ENCODE measurements around the gene USP6NL. TPM values are rescaled to one million over a fixed set of nuclear protein-coding genes. Genes with fewer than 3 reads are reported as not detected.

The USP6NL gene
- total RNA-seq, 4 donors from 2014 or later, result 10.4 to 14.9 (median 13.2) TPM

DNA sequence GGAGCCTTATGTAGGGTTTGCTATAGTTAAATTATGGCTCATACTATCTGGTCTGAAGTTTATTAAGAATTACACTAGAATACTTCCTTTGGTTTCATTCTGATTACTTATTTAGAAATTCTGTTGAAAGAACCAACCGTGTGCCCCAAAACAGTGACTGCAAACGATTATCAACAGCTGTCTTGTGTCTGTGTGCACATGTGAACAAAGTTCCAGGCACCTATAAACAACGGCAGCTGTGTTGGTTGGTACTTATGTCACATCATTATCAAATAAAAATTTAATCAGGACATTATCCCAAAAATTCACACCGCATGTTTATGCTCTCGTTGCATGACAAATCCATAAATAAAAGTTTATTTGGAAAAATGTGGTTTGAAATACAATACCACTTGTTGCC is 80.6 kb downstream of the USP6NL start:
- H3K36me3 ChIP-seq, result no peaks in the 10 kb centered on the region
- intact Hi-C loops (cut with DNase I), result no loop called here
- 69% methylated on average over 5 of the region's 5 CpGs for WGBS

DNA sequence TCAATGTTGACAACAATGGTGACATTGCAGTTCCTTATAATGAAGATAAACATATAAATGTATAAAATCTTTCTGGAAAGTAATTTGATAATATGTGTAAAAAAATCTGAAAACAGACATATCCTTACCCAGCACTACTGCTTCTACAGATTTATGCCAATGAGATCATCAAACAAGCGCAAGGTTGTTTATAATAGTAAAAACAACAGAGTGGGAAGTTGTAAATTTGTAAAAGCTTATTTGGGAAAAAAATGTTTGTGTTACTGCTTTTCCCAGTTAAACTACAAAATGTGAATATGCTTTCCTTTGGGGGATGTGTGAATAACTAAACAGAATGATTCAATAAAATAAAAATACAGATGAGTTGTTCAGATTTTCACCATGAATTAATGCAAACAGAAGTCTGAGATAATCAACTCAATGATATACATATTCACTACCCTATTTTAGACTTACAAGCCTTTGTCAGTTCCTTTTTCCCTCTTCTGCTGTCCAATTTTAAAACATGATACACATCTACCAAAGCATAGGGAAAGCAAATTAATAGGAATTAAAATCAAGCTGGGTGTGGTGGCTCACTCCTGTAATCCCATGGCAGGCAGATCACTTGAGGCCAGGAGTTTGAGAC is 82.1 kb downstream of the USP6NL start:
- 81% methylated on average over 1 of the region's 1 CpG for WGBS
- no peak overlapping the region for H3K27ac ChIP-seq (replicated peaks in 1 of 4)
- no peak for DNase-seq (ENCODE audit: extremely low spot score)
- intact Hi-C loops (cut with DNase I), result loop anchor here (10.0 kb wide), 1 partner anchor 85 kb away; the partner anchor contains the start of gene USP6NL
- H3K9me3 ChIP-seq, result no peaks in the 10 kb centered on the region
- H3K4me3 ChIP-seq, result no peak overlapping the region
- H3K27me3 ChIP-seq, result no peaks in the 10 kb centered on the region
- peaks cover 5 to 18% (median 17%) of the 10 kb centered on the region in 4 donors for H3K4me1 ChIP-seq
- H3K36me3 ChIP-seq, result no peaks in the 10 kb centered on the region
- TF ChIP-seq POLR2A (IDR thresholded peaks at IDR 0.05; ENCODE audit: low read depth) (no peak), EP300 (IDR thresholded peaks at IDR 0.05) (no peak), POLR2AphosphoS5 (IDR thresholded peaks at IDR 0.05) (no peak)
- TF ChIP-seq, protein P1, sequence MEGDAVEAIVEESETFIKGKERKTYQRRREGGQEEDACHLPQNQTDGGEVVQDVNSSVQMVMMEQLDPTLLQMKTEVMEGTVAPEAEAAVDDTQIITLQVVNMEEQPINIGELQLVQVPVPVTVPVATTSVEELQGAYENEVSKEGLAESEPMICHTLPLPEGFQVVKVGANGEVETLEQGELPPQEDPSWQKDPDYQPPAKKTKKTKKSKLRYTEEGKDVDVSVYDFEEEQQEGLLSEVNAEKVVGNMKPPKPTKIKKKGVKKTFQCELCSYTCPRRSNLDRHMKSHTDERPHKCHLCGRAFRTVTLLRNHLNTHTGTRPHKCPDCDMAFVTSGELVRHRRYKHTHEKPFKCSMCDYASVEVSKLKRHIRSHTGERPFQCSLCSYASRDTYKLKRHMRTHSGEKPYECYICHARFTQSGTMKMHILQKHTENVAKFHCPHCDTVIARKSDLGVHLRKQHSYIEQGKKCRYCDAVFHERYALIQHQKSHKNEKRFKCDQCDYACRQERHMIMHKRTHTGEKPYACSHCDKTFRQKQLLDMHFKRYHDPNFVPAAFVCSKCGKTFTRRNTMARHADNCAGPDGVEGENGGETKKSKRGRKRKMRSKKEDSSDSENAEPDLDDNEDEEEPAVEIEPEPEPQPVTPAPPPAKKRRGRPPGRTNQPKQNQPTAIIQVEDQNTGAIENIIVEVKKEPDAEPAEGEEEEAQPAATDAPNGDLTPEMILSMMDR (IDR thresholded peaks at IDR 0.05), result no peak

More for the DNA sequence above, 80.6 kb downstream of the USP6NL start:
- no peak for DNase-seq (ENCODE audit: extremely low spot score)
- Histone ChIP-seq H3K27me3 (no peaks in the 10 kb centered on the region), H3K9me3 (no peaks in the 10 kb centered on the region), H3K4me1 (peaks cover 5 to 18% (median 17%) of the 10 kb centered on the region in 4 donors), H3K27ac (replicated peaks in 1 of 4) (no peak overlapping the region), H3K4me3 (peak overlapping the region in 1 of 4 donors; percentile 3)
- TF ChIP-seq POLR2A (IDR thresholded peaks at IDR 0.05; ENCODE audit: low read depth) (no peak), EP300 (IDR thresholded peaks at IDR 0.05) (no peak), POLR2AphosphoS5 (IDR thresholded peaks at IDR 0.05) (no peak)
- TF ChIP-seq, protein P1 (IDR thresholded peaks at IDR 0.05), result no peak

DNA sequence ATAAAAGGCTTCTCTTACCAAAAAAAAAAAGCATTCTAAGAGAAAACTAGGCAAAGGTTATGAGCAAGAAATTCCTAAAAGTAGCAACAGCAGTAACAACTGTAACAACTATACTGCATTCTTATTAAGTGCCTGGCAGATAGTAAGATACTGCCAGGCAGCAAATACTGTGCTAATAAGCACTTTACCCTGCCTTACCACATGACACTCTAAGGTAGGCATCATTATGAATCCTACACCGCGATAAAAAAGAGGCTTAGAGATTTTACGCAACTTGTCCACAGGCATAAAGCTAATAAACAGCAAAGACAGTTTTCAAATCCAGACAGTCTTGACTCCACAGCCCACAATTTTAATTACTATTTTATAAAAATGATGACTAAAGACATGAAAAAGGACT is 83.2 kb downstream of the USP6NL start:
- peak overlapping the region in 3 of 4 donors; percentile 10 to 34 (median 17) for H3K27ac ChIP-seq (replicated peaks in 1 of 4)
- no peak for DNase-seq (ENCODE audit: extremely low spot score)
- no peaks in the 10 kb centered on the region for H3K36me3 ChIP-seq
- peak overlapping the region in 1 of 4 donors; percentile 8 for H3K4me3 ChIP-seq
- H3K27me3 ChIP-seq, result no peaks in the 10 kb centered on the region
- peaks cover 5 to 15% (median 11%) of the 10 kb centered on the region in 4 donors for H3K4me1 ChIP-seq
- 100% methylated on average over 3 of the region's 3 CpGs for WGBS
- intact Hi-C loops (cut with DNase I), result loop anchor here (10.0 kb wide), 1 partner anchor 87 kb away; the partner anchor contains the start of gene USP6NL
- TF ChIP-seq EP300 (IDR thresholded peaks at IDR 0.05), result no peak
- TF ChIP-seq POLR2A (IDR thresholded peaks at IDR 0.05; ENCODE audit: low read depth), result no peak
- TF ChIP-seq, protein P1 (IDR thresholded peaks at IDR 0.05), result no peak
- TF ChIP-seq POLR2AphosphoS5 (IDR thresholded peaks at IDR 0.05), result no peak
- H3K9me3 ChIP-seq, result no peaks in the 10 kb centered on the region

DNA sequence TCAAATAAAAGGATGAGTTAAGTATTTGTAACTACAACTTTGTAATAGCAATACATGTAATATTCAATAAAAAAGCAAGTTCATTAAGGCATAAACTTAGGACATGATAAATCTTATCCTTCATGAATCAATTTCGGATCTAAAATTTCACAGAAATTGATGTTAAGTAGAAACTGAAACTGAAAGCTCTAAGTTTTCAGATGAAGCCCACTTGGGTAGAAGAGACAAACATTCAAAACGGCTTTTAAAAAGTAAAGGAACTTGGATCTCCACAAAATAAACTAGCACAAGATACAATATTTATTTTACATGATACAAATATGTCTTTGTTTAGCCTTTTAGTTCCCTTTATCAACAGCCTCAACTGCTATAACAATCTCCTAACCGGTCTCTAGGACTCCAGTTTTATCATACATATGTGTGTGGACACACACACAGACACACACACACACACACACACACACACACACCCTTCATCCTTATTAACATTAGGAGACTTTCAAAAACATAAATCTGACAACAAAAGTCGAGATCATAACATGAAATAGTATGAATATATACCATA is 83.7 kb downstream of the USP6NL start:
- H3K27me3 ChIP-seq, result no peaks in the 10 kb centered on the region
- intact Hi-C loops (cut with DNase I), result loop anchor here (10.0 kb wide), 1 partner anchor 87 kb away; the partner anchor contains the start of gene USP6NL
- H3K36me3 ChIP-seq, result no peaks in the 10 kb centered on the region
- H3K27ac ChIP-seq (replicated peaks in 1 of 4), result peak overlapping the region in 3 of 4 donors; percentile 17 to 34 (median 32)
- DNase-seq (ENCODE audit: extremely low spot score), result no peak
- no peaks in the 10 kb centered on the region for H3K9me3 ChIP-seq
- H3K4me1 ChIP-seq, result peaks cover 5 to 10% (median 9%) of the 10 kb centered on the region in 4 donors
- TF ChIP-seq POLR2AphosphoS5 (IDR thresholded peaks at IDR 0.05), result no peak
- 54% methylated on average over 4 of the region's 4 CpGs for WGBS
- peak overlapping the region in 3 of 4 donors; percentile 8 to 26 (median 17) for H3K4me3 ChIP-seq

DNA sequence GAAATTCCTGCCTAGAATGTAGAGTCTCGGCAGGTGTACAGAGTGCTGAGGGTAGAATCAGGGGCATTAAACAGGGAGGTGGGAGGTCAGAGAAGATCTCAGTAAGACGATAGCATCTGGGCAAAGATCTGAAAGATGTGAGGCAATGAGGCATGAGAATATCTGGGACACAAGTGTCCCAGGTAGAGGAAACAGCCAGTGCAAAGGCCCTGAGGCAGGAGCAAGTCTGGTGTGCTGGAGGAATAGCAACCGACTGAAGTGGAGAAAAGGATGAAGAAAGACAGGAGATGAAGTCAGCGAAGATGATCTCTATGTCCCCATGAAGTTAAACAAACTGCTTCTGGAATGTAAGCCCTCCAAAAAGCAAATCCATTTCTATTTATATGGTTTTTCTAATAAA is 84.4 kb downstream of the USP6NL start:
- Histone ChIP-seq H3K4me1 (peaks cover 10 to 17% (median 12%) of the 10 kb centered on the region in 4 donors), H3K27me3 (no peaks in the 10 kb centered on the region), H3K36me3 (no peaks in the 10 kb centered on the region), H3K9me3 (no peaks in the 10 kb centered on the region), H3K27ac (replicated peaks in 1 of 4) (no peak overlapping the region), H3K4me3 (no peak overlapping the region)
- no peak for TF ChIP-seq EP300 (IDR thresholded peaks at IDR 0.05)
- no peak for TF ChIP-seq POLR2A (IDR thresholded peaks at IDR 0.05; ENCODE audit: low read depth)
- TF ChIP-seq, protein P1 (IDR thresholded peaks at IDR 0.05), result no peak
- TF ChIP-seq POLR2AphosphoS5 (IDR thresholded peaks at IDR 0.05), result no peak
- intact Hi-C loops (cut with DNase I), result loop anchor here (10.0 kb wide), 1 partner anchor 88 kb away; the partner anchor contains the start of gene USP6NL
- no peak for DNase-seq (ENCODE audit: extremely low spot score)
- 95% methylated on average over 4 of the region's 4 CpGs for WGBS

All from esophagus muscularis mucosa (tissue), 4 donors.